Measurements from ENCODE around the gene PRODH2. TPM values are rescaled to one million over a fixed set of nuclear protein-coding genes. Genes with fewer than 3 reads are reported as not detected.
A peak's percentile ranks its signal among the peaks of the same experiment; 100 is the strongest.

The PRODH2 gene, protein sequence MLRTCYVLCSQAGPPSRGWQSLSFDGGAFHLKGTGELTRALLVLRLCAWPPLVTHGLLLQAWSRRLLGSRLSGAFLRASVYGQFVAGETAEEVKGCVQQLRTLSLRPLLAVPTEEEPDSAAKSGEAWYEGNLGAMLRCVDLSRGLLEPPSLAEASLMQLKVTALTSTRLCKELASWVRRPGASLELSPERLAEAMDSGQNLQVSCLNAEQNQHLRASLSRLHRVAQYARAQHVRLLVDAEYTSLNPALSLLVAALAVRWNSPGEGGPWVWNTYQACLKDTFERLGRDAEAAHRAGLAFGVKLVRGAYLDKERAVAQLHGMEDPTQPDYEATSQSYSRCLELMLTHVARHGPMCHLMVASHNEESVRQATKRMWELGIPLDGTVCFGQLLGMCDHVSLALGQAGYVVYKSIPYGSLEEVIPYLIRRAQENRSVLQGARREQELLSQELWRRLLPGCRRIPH
- polyA plus RNA-seq, result 1.9 TPM
- long read RNA-seq, donor 1, result 0 reads
- long read RNA-seq, donor 2, result 0 reads
- long read RNA-seq, donor 3, result 0 reads
- long read RNA-seq, donor 4, result 0 reads
- long read RNA-seq, donor 5, result 0 reads
- long read RNA-seq, donor 6, result 0 reads
- long read RNA-seq, donor 7, partial matches to known transcripts, result 0 of 1 reads
- long read RNA-seq, donor 7, other reads (novel, unspliced or antisense), result 0 of 1 reads
- long read RNA-seq, donor 8, result 0 reads
- long read RNA-seq, donor 9, result 0 reads
- long read RNA-seq, donor 10, partial matches to known transcripts, result 0 of 1 reads
- long read RNA-seq, donor 10, other reads (novel, unspliced or antisense), result 0 of 1 reads
- long read RNA-seq, donor 11, result 0 reads

DNA sequence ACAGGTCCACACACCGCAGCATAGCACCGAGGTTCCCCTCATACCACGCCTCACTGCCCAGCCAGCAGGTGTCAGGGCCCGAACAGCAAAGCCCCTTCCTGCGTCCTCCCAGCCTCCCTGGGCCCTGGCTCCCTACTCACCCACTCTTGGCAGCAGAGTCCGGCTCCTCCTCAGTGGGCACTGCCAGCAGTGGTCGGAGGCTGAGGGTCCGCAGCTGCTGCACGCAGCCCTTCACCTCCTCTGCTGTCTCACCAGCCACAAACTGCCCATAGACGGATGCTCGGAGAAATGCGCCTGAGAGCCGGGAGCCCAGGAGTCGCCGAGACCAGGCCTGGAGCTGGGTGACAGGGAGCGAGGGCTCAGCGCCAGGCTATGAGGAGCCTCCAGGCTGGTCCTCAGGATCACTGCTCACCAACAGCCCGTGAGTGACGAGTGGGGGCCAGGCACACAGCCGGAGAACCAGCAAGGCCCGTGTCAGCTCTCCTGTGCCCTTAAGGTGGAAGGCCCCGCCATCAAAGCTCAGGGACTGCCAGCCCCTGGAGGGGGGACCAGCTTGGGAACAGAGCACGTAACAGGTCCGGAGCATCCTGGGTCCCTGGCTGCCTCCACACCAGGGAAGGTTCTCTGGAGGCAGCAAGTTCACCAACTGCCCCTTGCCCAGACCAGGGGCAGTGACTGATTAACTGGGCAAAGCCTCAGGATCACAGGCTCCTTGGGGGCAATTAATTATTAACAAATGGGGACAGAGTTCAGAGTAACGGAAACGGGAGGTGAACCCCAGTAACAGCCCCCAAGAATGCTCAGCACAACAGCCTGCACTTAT is at the start of gene PRODH2:
PRODH2 (minus strand) TSS at position 626 of the 823 bp plus-strand sequence; CDS start at position 586, 40 bp downstream.
- Histone ChIP-seq H3K27me3 (ENCODE audit: control insufficient read depth, insufficient read depth, low read length) (no peaks in the 10 kb centered on the region), H3K9me3 (ENCODE audit: control insufficient read depth, low read depth, low read length) (no peaks in the 10 kb centered on the region), H3K4me1 (ENCODE audit: control insufficient read depth, insufficient read depth, low read length) (peaks cover 19% of the 10 kb centered on the region), H3K27ac (ENCODE audit: low read length) (no peak within 1 kb of the TSS), H3K4me3 (ENCODE audit: low read length) (no peak within 1 kb of the TSS), H3K36me3 (ENCODE audit: control insufficient read depth, insufficient read depth, low read length) (no peaks in the 10 kb centered on the region)
- DNase-seq, result peak; percentile 50 to 75
- WGBS (ENCODE audit: insufficient coverage, low lambda C conversion rate), result no CpG with 5 or more reads among the region's 26 CpGs

DNA sequence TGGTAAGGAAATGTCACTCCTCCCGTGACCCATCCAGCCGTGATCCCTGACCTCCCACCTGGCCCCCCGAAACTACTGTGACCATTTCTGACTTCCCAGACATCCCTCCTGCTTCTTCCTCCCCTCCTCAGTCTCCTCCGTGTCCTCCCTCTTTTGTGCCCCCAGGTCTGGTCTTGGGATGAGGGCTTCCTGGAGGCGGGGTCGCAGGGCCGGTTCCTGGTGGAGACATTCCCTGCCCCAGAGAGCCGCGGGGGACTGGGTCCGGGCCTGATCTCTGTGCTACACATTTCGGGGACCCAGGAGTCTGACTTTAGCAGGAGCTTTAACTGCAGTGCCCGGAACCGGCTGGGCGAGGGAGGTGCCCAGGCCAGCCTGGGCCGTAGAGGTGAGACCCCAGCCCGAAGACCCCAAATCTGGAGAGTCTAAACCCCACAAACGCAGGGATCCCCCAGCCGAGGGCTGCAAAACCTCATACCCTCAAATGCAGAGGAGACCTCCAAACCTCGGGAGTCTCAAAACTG is 49.1 kb upstream of the PRODH2 start:
- peaks cover 3% of the 10 kb centered on the region for H3K9me3 ChIP-seq (ENCODE audit: control insufficient read depth, low read depth, low read length)

DNA sequence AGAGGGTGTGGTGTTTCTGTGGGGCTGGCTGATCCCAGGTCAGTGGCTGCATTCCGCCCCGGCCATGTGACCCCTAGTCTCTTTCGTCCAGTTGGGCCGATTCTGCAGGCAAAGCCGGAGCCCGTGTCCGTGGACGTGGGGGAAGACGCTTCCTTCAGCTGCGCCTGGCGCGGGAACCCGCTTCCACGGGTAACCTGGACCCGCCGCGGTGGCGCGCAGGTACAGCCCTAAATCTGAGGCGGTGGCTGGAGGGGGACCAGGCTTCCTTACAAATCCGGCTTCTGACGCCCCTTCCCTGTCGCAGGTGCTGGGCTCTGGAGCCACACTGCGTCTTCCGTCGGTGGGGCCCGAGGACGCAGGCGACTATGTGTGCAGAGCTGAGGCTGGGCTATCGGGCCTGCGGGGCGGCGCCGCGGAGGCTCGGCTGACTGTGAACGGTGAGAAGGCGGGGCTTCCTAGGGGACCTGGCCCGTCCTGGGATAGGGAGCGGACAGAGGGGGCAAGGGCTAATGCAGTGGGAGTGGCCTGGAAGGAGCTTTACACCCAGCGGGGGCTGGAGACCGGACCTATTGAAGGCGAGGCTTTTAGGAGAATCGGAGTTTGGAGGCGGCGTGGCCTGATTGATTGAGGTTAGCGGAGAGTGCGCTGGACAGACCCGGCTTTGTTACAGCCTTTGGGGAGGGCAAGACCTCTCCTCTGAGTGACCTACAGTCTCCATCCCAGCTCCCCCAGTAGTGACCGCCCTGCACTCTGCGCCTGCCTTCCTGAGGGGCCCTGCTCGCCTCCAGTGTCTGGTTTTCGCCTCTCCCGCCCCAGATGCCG is 48.4 kb upstream of the PRODH2 start:
- Histone ChIP-seq H3K4me3 (ENCODE audit: low read length) (no peak overlapping the region), H3K36me3 (ENCODE audit: control insufficient read depth, insufficient read depth, low read length) (no peaks in the 10 kb centered on the region), H3K27ac (ENCODE audit: low read length) (no peak overlapping the region), H3K4me1 (ENCODE audit: control insufficient read depth, insufficient read depth, low read length) (peaks cover 9% of the 10 kb centered on the region), H3K9me3 (ENCODE audit: control insufficient read depth, low read depth, low read length) (peaks cover 5% of the 10 kb centered on the region), H3K27me3 (ENCODE audit: control insufficient read depth, insufficient read depth, low read length) (peaks cover 76% of the 10 kb centered on the region)
- no CpG with 5 or more reads among the region's 55 CpGs for WGBS (ENCODE audit: insufficient coverage, low lambda C conversion rate)
- no peak for DNase-seq

More for the DNA sequence above, 49.1 kb upstream of the PRODH2 start:
- H3K4me1 ChIP-seq (ENCODE audit: control insufficient read depth, insufficient read depth, low read length), result peaks cover 3% of the 10 kb centered on the region
- no peak overlapping the region for H3K27ac ChIP-seq (ENCODE audit: low read length)
- no CpG with 5 or more reads among the region's 19 CpGs for WGBS (ENCODE audit: insufficient coverage, low lambda C conversion rate)
- DNase-seq, result no peak
- H3K4me3 ChIP-seq (ENCODE audit: low read length), result no peak overlapping the region
- H3K27me3 ChIP-seq (ENCODE audit: control insufficient read depth, insufficient read depth, low read length), result peaks cover 75% of the 10 kb centered on the region
- H3K36me3 ChIP-seq (ENCODE audit: control insufficient read depth, insufficient read depth, low read length), result no peaks in the 10 kb centered on the region

DNA sequence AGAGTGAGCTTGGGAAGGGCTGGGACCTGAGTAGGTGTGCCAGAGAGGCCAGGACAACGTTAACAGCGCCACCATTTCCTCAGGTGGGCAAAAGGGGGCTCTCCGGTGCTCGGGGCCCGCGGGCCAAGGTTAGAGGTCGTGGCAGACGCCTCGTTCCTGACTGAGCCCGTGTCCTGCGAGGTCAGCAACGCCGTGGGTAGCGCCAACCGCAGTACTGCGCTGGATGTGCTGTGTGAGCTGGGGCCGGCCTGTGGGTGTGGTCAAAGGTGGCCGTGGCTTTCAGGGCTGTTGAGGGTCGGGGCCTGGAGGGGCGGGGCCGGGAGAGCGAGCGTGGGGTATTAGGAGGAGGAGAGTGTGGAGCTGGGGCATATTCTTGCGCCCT is 47.8 kb upstream of the PRODH2 start:
- Histone ChIP-seq H3K27ac (ENCODE audit: low read length) (no peak overlapping the region), H3K9me3 (ENCODE audit: control insufficient read depth, low read depth, low read length) (peaks cover 5% of the 10 kb centered on the region), H3K4me1 (ENCODE audit: control insufficient read depth, insufficient read depth, low read length) (peaks cover 9% of the 10 kb centered on the region), H3K36me3 (ENCODE audit: control insufficient read depth, insufficient read depth, low read length) (no peaks in the 10 kb centered on the region), H3K4me3 (ENCODE audit: low read length) (no peak overlapping the region), H3K27me3 (ENCODE audit: control insufficient read depth, insufficient read depth, low read length) (peaks cover 77% of the 10 kb centered on the region)
- no peak for DNase-seq
- WGBS (ENCODE audit: insufficient coverage, low lambda C conversion rate), result no CpG with 5 or more reads among the region's 24 CpGs

DNA sequence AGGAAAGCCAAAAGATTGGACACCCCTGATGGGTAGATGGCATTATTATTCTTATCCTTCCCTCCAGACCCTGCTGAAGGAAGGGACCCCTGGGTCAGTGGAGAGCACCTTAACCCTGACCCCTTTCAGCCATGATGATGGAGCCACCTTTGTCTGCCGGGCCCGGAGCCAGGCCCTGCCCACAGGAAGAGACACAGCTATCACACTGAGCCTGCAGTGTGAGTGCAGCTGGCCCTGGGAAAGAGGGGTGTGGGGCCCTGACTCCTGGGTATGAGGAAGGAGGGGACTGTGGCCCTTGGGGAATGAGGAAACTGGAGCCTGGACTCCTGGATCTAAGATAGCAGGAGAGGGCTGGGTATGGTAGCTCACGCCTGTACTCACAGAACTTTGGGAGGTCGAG is 46.8 kb upstream of the PRODH2 start:
- Histone ChIP-seq H3K9me3 (ENCODE audit: control insufficient read depth, low read depth, low read length) (peaks cover 5% of the 10 kb centered on the region), H3K4me3 (ENCODE audit: low read length) (no peak overlapping the region), H3K4me1 (ENCODE audit: control insufficient read depth, insufficient read depth, low read length) (peaks cover 9% of the 10 kb centered on the region), H3K27me3 (ENCODE audit: control insufficient read depth, insufficient read depth, low read length) (peaks cover 86% of the 10 kb centered on the region), H3K36me3 (ENCODE audit: control insufficient read depth, insufficient read depth, low read length) (no peaks in the 10 kb centered on the region), H3K27ac (ENCODE audit: low read length) (no peak overlapping the region)
- no CpG with 5 or more reads among the region's 4 CpGs for WGBS (ENCODE audit: insufficient coverage, low lambda C conversion rate)
- no peak for DNase-seq

DNA sequence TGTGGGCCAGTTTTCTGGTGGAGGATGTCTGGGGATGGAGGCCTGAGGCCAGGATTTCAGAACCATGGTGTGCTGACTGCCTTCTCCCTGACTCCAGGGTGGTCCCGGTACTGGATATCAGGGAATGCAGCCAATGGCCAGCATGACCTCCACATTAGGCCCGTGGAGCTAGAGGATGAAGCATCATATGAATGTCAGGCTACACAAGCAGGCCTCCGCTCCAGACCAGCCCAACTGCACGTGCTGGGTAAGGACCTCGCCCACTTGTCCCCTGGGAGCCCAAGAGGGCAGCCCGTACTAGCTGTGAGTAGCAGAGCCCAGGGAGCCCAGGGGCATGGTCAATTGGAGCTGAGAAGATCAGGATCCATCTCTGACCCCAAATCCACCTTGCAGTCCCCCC is 45.7 kb upstream of the PRODH2 start:
- peaks cover 91% of the 10 kb centered on the region for H3K27me3 ChIP-seq (ENCODE audit: control insufficient read depth, insufficient read depth, low read length)
- WGBS (ENCODE audit: insufficient coverage, low lambda C conversion rate), result no CpG with 5 or more reads among the region's 6 CpGs
- H3K36me3 ChIP-seq (ENCODE audit: control insufficient read depth, insufficient read depth, low read length), result no peaks in the 10 kb centered on the region
- no peak for DNase-seq
- H3K9me3 ChIP-seq (ENCODE audit: control insufficient read depth, low read depth, low read length), result peaks cover 5% of the 10 kb centered on the region
- no peak overlapping the region for H3K27ac ChIP-seq (ENCODE audit: low read length)
- H3K4me1 ChIP-seq (ENCODE audit: control insufficient read depth, insufficient read depth, low read length), result peaks cover 9% of the 10 kb centered on the region
- H3K4me3 ChIP-seq (ENCODE audit: low read length), result no peak overlapping the region

DNA sequence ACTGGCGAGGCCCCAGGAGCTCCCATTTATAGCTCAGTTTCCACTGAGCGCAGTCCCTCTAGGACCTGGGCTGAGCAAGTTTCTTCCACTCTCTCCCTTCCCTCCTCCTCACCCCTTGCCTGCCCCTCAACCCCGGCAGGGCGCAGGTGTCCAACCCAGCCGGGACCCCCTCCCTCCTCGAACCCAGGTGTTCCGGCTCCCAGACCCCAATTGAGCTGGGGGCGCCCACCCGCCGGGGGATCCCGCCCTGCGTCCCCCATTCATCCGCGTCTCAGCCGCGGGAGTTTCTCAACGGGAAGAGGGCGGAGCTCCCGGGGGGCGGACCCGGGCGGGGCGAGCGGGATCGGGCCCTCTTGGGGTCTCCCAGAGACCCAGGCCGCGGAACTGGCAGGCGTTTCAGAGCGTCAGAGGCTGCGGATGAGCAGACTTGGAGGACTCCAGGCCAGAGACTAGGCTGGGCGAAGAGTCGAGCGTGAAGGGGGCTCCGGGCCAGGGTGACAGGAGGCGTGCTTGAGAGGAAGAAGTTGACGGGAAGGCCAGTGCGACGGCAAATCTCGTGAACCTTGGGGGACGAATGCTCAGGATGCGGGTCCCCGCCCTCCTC is 44.0 kb upstream of the PRODH2 start, which contains the start of gene KIRREL2:
KIRREL2 (plus strand) TSS at position 366 of the 604 bp plus-strand sequence; CDS start at position 575, 209 bp downstream.
- WGBS (ENCODE audit: insufficient coverage, low lambda C conversion rate), result no CpG with 5 or more reads among the region's 42 CpGs
- peaks cover 4% of the 10 kb centered on the region for H3K9me3 ChIP-seq (ENCODE audit: control insufficient read depth, low read depth, low read length)
- peaks cover 88% of the 10 kb centered on the region for H3K27me3 ChIP-seq (ENCODE audit: control insufficient read depth, insufficient read depth, low read length)
- H3K4me3 ChIP-seq (ENCODE audit: low read length), result peak within 1 kb of the TSS; percentile 38
- peak in 1 of 2 donors; percentile 26 for DNase-seq
- peaks cover 9% of the 10 kb centered on the region for H3K4me1 ChIP-seq (ENCODE audit: control insufficient read depth, insufficient read depth, low read length)
- H3K27ac ChIP-seq (ENCODE audit: low read length), result no peak within 1 kb of the TSS
- H3K36me3 ChIP-seq (ENCODE audit: control insufficient read depth, insufficient read depth, low read length), result no peaks in the 10 kb centered on the region

DNA sequence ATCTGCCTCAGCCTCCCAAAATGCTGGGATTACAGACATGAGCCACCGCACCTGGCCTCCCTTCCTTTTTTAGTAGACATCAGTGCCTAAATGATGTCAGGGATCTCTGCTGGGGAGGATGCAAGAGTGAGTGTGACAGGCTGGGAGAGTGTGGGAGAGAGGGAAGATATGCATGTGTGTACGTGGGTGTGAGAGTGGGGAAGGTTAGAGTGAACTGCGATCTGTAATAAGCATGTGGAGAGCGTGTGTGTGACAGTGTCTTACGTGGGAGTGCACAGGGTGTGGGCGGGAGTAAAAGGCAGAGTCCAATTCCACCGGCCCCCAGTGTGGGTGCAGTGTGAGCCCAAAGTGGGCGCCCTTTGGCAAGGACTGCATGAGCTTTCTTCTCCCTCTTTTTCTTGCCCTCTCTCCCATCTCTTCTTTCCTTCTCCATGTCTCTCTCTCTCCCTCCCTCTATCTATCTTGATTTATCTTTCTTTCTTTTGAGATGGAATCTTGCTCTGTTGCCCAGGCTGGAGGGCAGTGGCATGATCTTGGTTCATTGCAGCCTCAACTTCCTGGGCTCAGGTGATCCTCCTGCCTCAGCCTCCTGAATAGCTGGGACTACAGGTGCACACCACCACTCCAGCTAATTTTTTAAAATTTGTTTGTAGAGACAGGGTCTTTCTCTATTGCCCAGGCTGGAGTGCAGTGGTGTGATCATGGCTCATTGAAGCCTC is 40.6 kb upstream of the PRODH2 start:
- Histone ChIP-seq H3K9me3 (ENCODE audit: control insufficient read depth, low read depth, low read length) (peaks cover 7% of the 10 kb centered on the region), H3K27me3 (ENCODE audit: control insufficient read depth, insufficient read depth, low read length) (peaks cover 65% of the 10 kb centered on the region), H3K36me3 (ENCODE audit: control insufficient read depth, insufficient read depth, low read length) (no peaks in the 10 kb centered on the region), H3K27ac (ENCODE audit: low read length) (no peak overlapping the region), H3K4me1 (ENCODE audit: control insufficient read depth, insufficient read depth, low read length) (peaks cover 9% of the 10 kb centered on the region), H3K4me3 (ENCODE audit: low read length) (no peak overlapping the region)
- no peak for DNase-seq
- WGBS (ENCODE audit: insufficient coverage, low lambda C conversion rate), result 83% methylated on average over 1 of the region's 8 CpGs

Data from large intestine (tissue), 12 donors.